ENCODE results near the gene MPV17L.
"Not testable (repeated sequence)": the region's sequence is repeated elsewhere in the genome, so short reads cannot be mapped to it uniquely, and the experiment has no call there.

MPV17L gene

GRCh38 chr16:15407756-15408155 lies 12.2 kb downstream of the MPV17L start:
- not testable (repeated sequence) for DNase-seq (ENCODE audit: low read depth in 2 of 2, low spot score in 1 of 2)

GRCh38 chr16:15409476-15409875 lies 13.9 kb downstream of the MPV17L start:
- DNase-seq (ENCODE audit: low read depth in 2 of 2, low spot score in 1 of 2) = not testable (repeated sequence)

GRCh38 chr16:15415511-15415985 lies 20.0 kb downstream of the MPV17L start:
- no peak for DNase-seq (ENCODE audit: low read depth in 2 of 2, low spot score in 1 of 2)

- DNase-seq (ENCODE audit: low read depth in 2 of 2, low spot score in 1 of 2) = no peak
Observed at GRCh38 chr16:15417197-15417596, 21.6 kb downstream of the MPV17L start.

GRCh38 chr16:15418206-15418605 lies 22.7 kb downstream of the MPV17L start:
- DNase-seq (ENCODE audit: low read depth in 2 of 2, low spot score in 1 of 2) = no peak

GRCh38 chr16:15421696-15422095 lies 26.1 kb downstream of the MPV17L start:
- not testable (repeated sequence) for DNase-seq (ENCODE audit: low read depth in 2 of 2, low spot score in 1 of 2)

- DNase-seq (ENCODE audit: low read depth in 2 of 2, low spot score in 1 of 2) = no peak
Observed at GRCh38 chr16:15422222-15422621, 26.7 kb downstream of the MPV17L start.

- DNase-seq (ENCODE audit: low read depth in 2 of 2, low spot score in 1 of 2) = no peak
Observed at GRCh38 chr16:15425861-15426260, 30.3 kb downstream of the MPV17L start.

GRCh38 chr16:15426796-15427195 lies 31.2 kb downstream of the MPV17L start:
- DNase-seq (ENCODE audit: low read depth in 2 of 2, low spot score in 1 of 2) = no peak

GRCh38 chr16:15427648-15428239 lies 32.2 kb downstream of the MPV17L start:
- peak; percentile 10 to 30 for DNase-seq (ENCODE audit: low read depth in 2 of 2, low spot score in 1 of 2)

- DNase-seq (ENCODE audit: low read depth in 2 of 2, low spot score in 1 of 2) = not testable (repeated sequence)
Observed at GRCh38 chr16:15430884-15431283, 35.3 kb downstream of the MPV17L start.

- no peak for DNase-seq (ENCODE audit: low read depth in 2 of 2, low spot score in 1 of 2)
Observed at GRCh38 chr16:15434079-15434424, 38.5 kb downstream of the MPV17L start.

- peak; percentile 19 to 20 for DNase-seq (ENCODE audit: low read depth in 2 of 2, low spot score in 1 of 2)
Observed at GRCh38 chr16:15434425-15435215, 39.1 kb downstream of the MPV17L start, which contains the start of gene BMERB1. BMERB1 (plus strand) TSS chr16:15434588; CDS start chr16:15434654, 66 bp downstream.

- DNase-seq (ENCODE audit: low read depth in 2 of 2, low spot score in 1 of 2) = no peak
Observed at GRCh38 chr16:15435216-15435864, 39.8 kb downstream of the MPV17L start.

- no peak for DNase-seq (ENCODE audit: low read depth in 2 of 2, low spot score in 1 of 2)
Observed at GRCh38 chr16:15439102-15439501, 43.5 kb downstream of the MPV17L start.

- no peak for DNase-seq (ENCODE audit: low read depth in 2 of 2, low spot score in 1 of 2)
Observed at GRCh38 chr16:15439521-15439920, 44.0 kb downstream of the MPV17L start.

- DNase-seq (ENCODE audit: low read depth in 2 of 2, low spot score in 1 of 2) = no peak
Observed at GRCh38 chr16:15440852-15441251, 45.3 kb downstream of the MPV17L start.

GRCh38 chr16:15442140-15442539 lies 46.6 kb downstream of the MPV17L start:
- not testable (repeated sequence) for DNase-seq (ENCODE audit: low read depth in 2 of 2, low spot score in 1 of 2)

- no peak for DNase-seq (ENCODE audit: low read depth in 2 of 2, low spot score in 1 of 2)
Observed at GRCh38 chr16:15443753-15444152, 48.2 kb downstream of the MPV17L start.

- DNase-seq (ENCODE audit: low read depth in 2 of 2, low spot score in 1 of 2) = no peak
Observed at GRCh38 chr16:15444264-15444663, 48.7 kb downstream of the MPV17L start.

GRCh38 chr16:15445450-15445849 lies 49.9 kb downstream of the MPV17L start:
- DNase-seq (ENCODE audit: low read depth in 2 of 2, low spot score in 1 of 2) = no peak

GRCh38 chr16:15446901-15447300 lies 51.3 kb downstream of the MPV17L start:
- DNase-seq (ENCODE audit: low read depth in 2 of 2, low spot score in 1 of 2) = no peak
